ENCODE measurements around the gene AGBL1.
A peak's percentile ranks its signal among the peaks of the same experiment; 100 is the strongest.

AGBL1 gene

GRCh38 chr15:86620641-86621349 is 541.1 kb downstream of the AGBL1 start:
- Histone ChIP-seq H2AK5ac (ENCODE audit: low read depth, low read length) (no peak overlapping the region), H3K4me2 (ENCODE audit: insufficient read depth, low read length, poor library complexity, severe bottlenecking) (no peak overlapping the region), H2BK120ac (ENCODE audit: low read depth, low read length) (no peak overlapping the region), H3K9ac (ENCODE audit: low read depth, low read length, poor library complexity) (no peak overlapping the region), H3K4me1 (ENCODE audit: control insufficient read depth in 2 of 2, insufficient read depth in 1 of 2, low read depth in 1 of 2, low read length in 2 of 2) (peaks cover 10 to 12% of the 10 kb centered on the region in 2 donors), H3K79me1 (ENCODE audit: low read depth, low read length) (no peaks in the 10 kb centered on the region), H4K91ac (ENCODE audit: low read depth, low read length, poor library complexity) (no peak overlapping the region), H3K27me3 (ENCODE audit: control insufficient read depth in 3 of 3, insufficient read depth in 3 of 3, low read depth in 1 of 3, low read length in 3 of 3) (no peaks in the 10 kb centered on the region), H3K18ac (ENCODE audit: low read length) (no peak overlapping the region), H4K8ac (ENCODE audit: low read depth, low read length) (no peak overlapping the region), H3K14ac (ENCODE audit: low read length) (no peak overlapping the region), H2BK15ac (ENCODE audit: low read length) (no peak overlapping the region), H2BK5ac (ENCODE audit: low read length) (no peak overlapping the region), H3K4ac (ENCODE audit: low read length) (no peak overlapping the region), H3K4me3 (ENCODE audit: low read length in 2 of 2) (no peak overlapping the region), H2BK12ac (ENCODE audit: low read length) (no peak overlapping the region), H3K27ac (replicated peaks; ENCODE audit: low read length) (no peak overlapping the region), H3K9me3 (replicated peaks in 1 of 2; ENCODE audit: control insufficient read depth in 2 of 2, insufficient read depth in 1 of 2, low read depth in 1 of 2, low read length in 2 of 2) (peaks cover 0 to 2% of the 10 kb centered on the region in 2 donors), H3K36me3 (replicated peaks in 1 of 2; ENCODE audit: control insufficient read depth in 2 of 2, insufficient read depth in 2 of 2, low read length in 2 of 2) (no peaks in the 10 kb centered on the region), H3K23ac (ENCODE audit: low read depth, low read length, poor library complexity) (no peak overlapping the region), H2AFZ (ENCODE audit: low read length) (no peak overlapping the region)
- no peak for DNase-seq (ENCODE audit: low spot score)
- no CpG with 5 or more reads among the region's 8 CpGs for WGBS, 2 donors (ENCODE audit: extremely low coverage in 2 of 2, insufficient read length in 2 of 2, insufficient replicate concordance in 1 of 2)

DNA sequence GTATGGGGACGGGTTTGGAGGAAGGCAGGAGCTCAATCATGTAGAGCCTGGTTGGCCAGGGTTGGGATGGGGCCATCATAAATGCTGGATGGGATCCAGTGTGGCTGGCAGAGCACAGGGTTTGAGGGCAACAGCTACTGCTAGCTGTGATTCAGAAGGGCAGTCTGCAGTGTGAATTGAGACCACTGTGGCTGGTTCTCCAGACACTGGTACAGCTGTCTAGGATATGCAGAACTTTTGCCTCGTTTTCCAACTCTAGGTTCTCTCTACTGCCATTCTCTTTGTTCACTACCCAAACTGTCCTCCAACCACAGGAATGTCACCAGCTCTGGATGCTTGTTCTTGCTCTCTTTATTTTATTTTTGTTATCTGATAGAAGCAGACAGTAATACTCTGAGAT is 543.6 kb downstream of the AGBL1 start:
- Histone ChIP-seq H2AK5ac (ENCODE audit: low read depth, low read length) (peak overlapping the region; percentile 72), H3K27ac (replicated peaks; ENCODE audit: low read length) (no peak overlapping the region), H2BK12ac (ENCODE audit: low read length) (no peak overlapping the region), H3K4me3 (ENCODE audit: low read length in 2 of 2) (no peak overlapping the region), H3K18ac (ENCODE audit: low read length) (peak overlapping the region; percentile 11), H2AFZ (ENCODE audit: low read length) (no peak overlapping the region), H3K4me1 (ENCODE audit: control insufficient read depth in 2 of 2, insufficient read depth in 1 of 2, low read depth in 1 of 2, low read length in 2 of 2) (peaks cover 10 to 12% of the 10 kb centered on the region in 2 donors), H4K8ac (ENCODE audit: low read depth, low read length) (no peak overlapping the region), H4K91ac (ENCODE audit: low read depth, low read length, poor library complexity) (no peak overlapping the region), H2BK120ac (ENCODE audit: low read depth, low read length) (no peak overlapping the region), H3K4ac (ENCODE audit: low read length) (no peak overlapping the region), H3K9ac (ENCODE audit: low read depth, low read length, poor library complexity) (no peak overlapping the region), H3K27me3 (ENCODE audit: control insufficient read depth in 3 of 3, insufficient read depth in 3 of 3, low read depth in 1 of 3, low read length in 3 of 3) (no peaks in the 10 kb centered on the region), H3K36me3 (replicated peaks in 1 of 2; ENCODE audit: control insufficient read depth in 2 of 2, insufficient read depth in 2 of 2, low read length in 2 of 2) (no peaks in the 10 kb centered on the region), H2BK15ac (ENCODE audit: low read length) (no peak overlapping the region), H2BK5ac (ENCODE audit: low read length) (no peak overlapping the region), H3K9me3 (replicated peaks in 1 of 2; ENCODE audit: control insufficient read depth in 2 of 2, insufficient read depth in 1 of 2, low read depth in 1 of 2, low read length in 2 of 2) (peaks cover 0 to 2% of the 10 kb centered on the region in 2 donors), H3K79me1 (ENCODE audit: low read depth, low read length) (no peaks in the 10 kb centered on the region), H3K23ac (ENCODE audit: low read depth, low read length, poor library complexity) (no peak overlapping the region), H3K14ac (ENCODE audit: low read length) (no peak overlapping the region), H3K4me2 (ENCODE audit: insufficient read depth, low read length, poor library complexity, severe bottlenecking) (no peak overlapping the region)
- no peak for DNase-seq (ENCODE audit: low spot score)
- no CpG with 5 or more reads among the region's 2 CpGs for WGBS, 2 donors (ENCODE audit: extremely low coverage in 2 of 2, insufficient read length in 2 of 2, insufficient replicate concordance in 1 of 2)

GRCh38 chr15:86624261-86625036 is 544.8 kb downstream of the AGBL1 start:
- Histone ChIP-seq H2BK120ac (ENCODE audit: low read depth, low read length) (no peak overlapping the region), H3K4me3 (ENCODE audit: low read length in 2 of 2) (peak overlapping the region in 1 of 2 donors; percentile 57), H2AK5ac (ENCODE audit: low read depth, low read length) (no peak overlapping the region), H3K36me3 (replicated peaks in 1 of 2; ENCODE audit: control insufficient read depth in 2 of 2, insufficient read depth in 2 of 2, low read length in 2 of 2) (no peaks in the 10 kb centered on the region), H3K14ac (ENCODE audit: low read length) (no peak overlapping the region), H4K8ac (ENCODE audit: low read depth, low read length) (no peak overlapping the region), H3K27ac (replicated peaks; ENCODE audit: low read length) (no peak overlapping the region), H2AFZ (ENCODE audit: low read length) (peak overlapping the region; percentile 2), H3K79me1 (ENCODE audit: low read depth, low read length) (no peaks in the 10 kb centered on the region), H3K4ac (ENCODE audit: low read length) (no peak overlapping the region), H3K27me3 (ENCODE audit: control insufficient read depth in 3 of 3, insufficient read depth in 3 of 3, low read depth in 1 of 3, low read length in 3 of 3) (no peaks in the 10 kb centered on the region), H3K4me1 (ENCODE audit: control insufficient read depth in 2 of 2, insufficient read depth in 1 of 2, low read depth in 1 of 2, low read length in 2 of 2) (peaks cover 6 to 12% of the 10 kb centered on the region in 2 donors), H2BK15ac (ENCODE audit: low read length) (no peak overlapping the region), H3K9me3 (replicated peaks in 1 of 2; ENCODE audit: control insufficient read depth in 2 of 2, insufficient read depth in 1 of 2, low read depth in 1 of 2, low read length in 2 of 2) (peaks cover 0 to 2% of the 10 kb centered on the region in 2 donors), H2BK12ac (ENCODE audit: low read length) (no peak overlapping the region), H2BK5ac (ENCODE audit: low read length) (no peak overlapping the region), H3K18ac (ENCODE audit: low read length) (no peak overlapping the region), H4K91ac (ENCODE audit: low read depth, low read length, poor library complexity) (no peak overlapping the region), H3K9ac (ENCODE audit: low read depth, low read length, poor library complexity) (peak overlapping the region; percentile 45), H3K4me2 (ENCODE audit: insufficient read depth, low read length, poor library complexity, severe bottlenecking) (no peak overlapping the region), H3K23ac (ENCODE audit: low read depth, low read length, poor library complexity) (no peak overlapping the region)
- peak; percentile 61 for DNase-seq (ENCODE audit: low spot score)
- WGBS, 2 donors (ENCODE audit: extremely low coverage in 2 of 2, insufficient read length in 2 of 2, insufficient replicate concordance in 1 of 2) = no CpG with 5 or more reads among the region's 6 CpGs
